Measurements from ENCODE around the gene ANKRD52.

- TF ChIP-seq CTCF (IDR thresholded peaks at IDR 0.05), result no peak
- no peak for TF ChIP-seq EZH2 (IDR thresholded peaks at IDR 0.05)
- TF ChIP-seq EZH2phosphoT487 (IDR thresholded peaks at IDR 0.05), result no peak
Observed at GRCh38 chr12:56192582-56192981, 65.6 kb downstream of the ANKRD52 start.

Data from neural progenitor cell (in vitro differentiated cells).